ENCODE data around the gene IER5L. TPM values are rescaled to one million over a fixed set of nuclear protein-coding genes. Genes with fewer than 3 reads are reported as not detected.
"Not testable (repeated sequence)": the region's sequence is repeated elsewhere in the genome, so short reads cannot be mapped to it uniquely, and the experiment has no call there.

Gene IER5L
- total and polyA plus RNA-seq, 2 experiments from 2014 or later: 38.0 to 39.7 TPM

- Histone ChIP-seq H3K4me1 (ENCODE audit: insufficient read depth) (no peaks in the 10 kb centered on the region), H4K20me1 (ENCODE audit: insufficient read depth, poor library complexity, severe bottlenecking) (no peaks in the 10 kb centered on the region), H3K4me2 (no peak overlapping the region), H3K9me2 (replicated peaks; ENCODE audit: insufficient read depth) (no peaks in the 10 kb centered on the region), H3K4me3 (no peak overlapping the region), H3K27me3 (no peaks in the 10 kb centered on the region), H2AFZ (no peak overlapping the region), H3K36me3 (replicated peaks; ENCODE audit: insufficient read depth, low read depth) (no peaks in the 10 kb centered on the region), H3K9me3 (ENCODE audit: low read depth) (no peaks in the 10 kb centered on the region), H3K79me2 (no peaks in the 10 kb centered on the region), H3K27ac (no peak overlapping the region)
- 49% methylated on average over 13 of the region's 13 CpGs for WGBS (ENCODE audit: low lambda C conversion rate, missing lambda C conversion rate)
- peak; percentile 92 for TF ChIP-seq CTCF (IDR thresholded peaks at IDR 0.05; ENCODE audit: poor library complexity)
- TF ChIP-seq EZH2phosphoT487 (IDR thresholded peaks at IDR 0.05; ENCODE audit: low read depth, severe bottlenecking, unreplicated experiment): no peak
- no peak for TF ChIP-seq EZH2 (IDR thresholded peaks at IDR 0.05; ENCODE audit: borderline replicate concordance)
- peak; percentile 83 for DNase-seq (ENCODE audit: low spot score)
These were observed 46.5 kb downstream of the IER5L start for GRCh38 chr9:129131300-129132145.

GRCh38 chr9:129130791-129131190 lies 47.3 kb downstream of the IER5L start:
- no peaks in the 10 kb centered on the region for H3K79me2 ChIP-seq
- H3K9me3 ChIP-seq (ENCODE audit: low read depth): no peaks in the 10 kb centered on the region
- H3K36me3 ChIP-seq (replicated peaks; ENCODE audit: insufficient read depth, low read depth): no peaks in the 10 kb centered on the region
- H3K9me2 ChIP-seq (replicated peaks; ENCODE audit: insufficient read depth): no peaks in the 10 kb centered on the region
- no peaks in the 10 kb centered on the region for H3K4me1 ChIP-seq (ENCODE audit: insufficient read depth)
- no peak overlapping the region for H3K27ac ChIP-seq
- no peak overlapping the region for H2AFZ ChIP-seq
- H4K20me1 ChIP-seq (ENCODE audit: insufficient read depth, poor library complexity, severe bottlenecking): no peaks in the 10 kb centered on the region
- H3K27me3 ChIP-seq: no peaks in the 10 kb centered on the region
- WGBS (ENCODE audit: low lambda C conversion rate, missing lambda C conversion rate): 67% methylated on average over 3 of the region's 3 CpGs
- H3K4me2 ChIP-seq: no peak overlapping the region
- no peak overlapping the region for H3K4me3 ChIP-seq
- no peak for DNase-seq (ENCODE audit: low spot score)
- TF ChIP-seq CTCF (IDR thresholded peaks at IDR 0.05; ENCODE audit: poor library complexity): no peak
- no peak for TF ChIP-seq EZH2 (IDR thresholded peaks at IDR 0.05; ENCODE audit: borderline replicate concordance)
- no peak for TF ChIP-seq EZH2phosphoT487 (IDR thresholded peaks at IDR 0.05; ENCODE audit: low read depth, severe bottlenecking, unreplicated experiment)

- WGBS (ENCODE audit: low lambda C conversion rate, missing lambda C conversion rate): 97% methylated on average over 7 of the region's 7 CpGs
- H3K27me3 ChIP-seq; H3K4me1 ChIP-seq (ENCODE audit: insufficient read depth); H3K9me2 ChIP-seq (replicated peaks; ENCODE audit: insufficient read depth); H4K20me1 ChIP-seq (ENCODE audit: insufficient read depth, poor library complexity, severe bottlenecking); H3K79me2 ChIP-seq; DNase-seq (ENCODE audit: low spot score); H2AFZ ChIP-seq; H3K27ac ChIP-seq; H3K4me2 ChIP-seq; H3K36me3 ChIP-seq (replicated peaks; ENCODE audit: insufficient read depth, low read depth); H3K4me3 ChIP-seq; H3K9me3 ChIP-seq (ENCODE audit: low read depth): not testable (repeated sequence)
These were observed 47.8 kb downstream of the IER5L start for GRCh38 chr9:129130271-129130670.

GRCh38 chr9:129128689-129129088 lies 49.4 kb downstream of the IER5L start:
- no peak overlapping the region for H3K27ac ChIP-seq

More at GRCh38 chr9:129128689-129129088, 49.4 kb downstream of the IER5L start:
- no peak overlapping the region for H2AFZ ChIP-seq
- no peaks in the 10 kb centered on the region for H3K9me2 ChIP-seq (replicated peaks; ENCODE audit: insufficient read depth)
- no peaks in the 10 kb centered on the region for H4K20me1 ChIP-seq (ENCODE audit: insufficient read depth, poor library complexity, severe bottlenecking)
- H3K79me2 ChIP-seq: no peaks in the 10 kb centered on the region
- whole genome bisulfite sequencing (ENCODE audit: low lambda C conversion rate, missing lambda C conversion rate): 98% methylated on average over 5 of the region's 5 CpGs
- peaks cover 3% of the 10 kb centered on the region for H3K4me1 ChIP-seq (ENCODE audit: insufficient read depth)
- no peak overlapping the region for H3K4me2 ChIP-seq
- TF ChIP-seq EZH2phosphoT487 (IDR thresholded peaks at IDR 0.05; ENCODE audit: low read depth, severe bottlenecking, unreplicated experiment) (no peak), CTCF (IDR thresholded peaks at IDR 0.05; ENCODE audit: poor library complexity) (no peak), EZH2 (IDR thresholded peaks at IDR 0.05; ENCODE audit: borderline replicate concordance) (no peak)
- H3K4me3 ChIP-seq: no peak overlapping the region
- no peaks in the 10 kb centered on the region for H3K9me3 ChIP-seq (ENCODE audit: low read depth)
- DNase-seq (ENCODE audit: low spot score): no peak
- no peaks in the 10 kb centered on the region for H3K36me3 ChIP-seq (replicated peaks; ENCODE audit: insufficient read depth, low read depth)
- H3K27me3 ChIP-seq: no peaks in the 10 kb centered on the region
